SK-N-SH (cell line): Measurements from ENCODE around the gene GHRHR. TPM values are rescaled to one million over a fixed set of nuclear protein-coding genes. Genes with fewer than 3 reads are reported as not detected.

ENCODE experiments used
- CTCF ChIA-PET: fragments of 300-600, 350-600 bp; formaldehyde crosslinking; extraction: SDS; loops from one replicate; lab custom pipeline; 2021; lab: Yijun Ruan, JAX
- POLR2A ChIA-PET: fragments of 350-600 bp; sonication (Branson Sonifier 250); formaldehyde crosslinking; extraction: SDS; loops from one replicate; lab custom pipeline; 2020; ENCODE audit warnings: antibody characterized with exemption, inconsistent platforms; lab: Yijun Ruan, JAX
- DNase-seq: peaks from one replicate; pipeline ENCODE4 v3.0.0; 2012
- H2AFZ ChIP-seq: fragments of 200-600 bp; sonication (generic); 2 replicates; pipeline ENCODE4 v1.8.1; 2016; ENCODE audit warnings: antibody characterized with exemption, mild to moderate bottlenecking, low read depth
- H3F3A ChIP-seq: fragments of 200-600 bp; sonication (generic); replicated peaks from 2 replicates; pipeline ENCODE3; 2016; ENCODE audit warnings: antibody characterized with exemption, mild to moderate bottlenecking; ENCODE audit not compliant: insufficient read depth
- H3K27ac ChIP-seq, 2 experiments: fragments of 200-500 bp in 1 of 2; fragments of 200-600 bp in 1 of 2; sonication (Bioruptor generic) in 1 of 2; sonication (generic), shearing (Covaris generic) in 1 of 2; 2 replicates each; pipeline versions ENCODE4 v1.5.1 to v1.6.1; 2014 to 2016; ENCODE audit warnings: low read depth in 2 of 2, inconsistent platforms in 1 of 2, low read length in 1 of 2, mild to moderate bottlenecking in 1 of 2, mixed read lengths in 1 of 2
- H3K27me3 ChIP-seq: fragments of 200-600 bp; sonication (generic), shearing (Covaris generic); 2 replicates; pipeline ENCODE4 v1.6.1; 2016; ENCODE audit warnings: mixed run types; ENCODE audit not compliant: insufficient read depth
- H3K36me3 ChIP-seq, 2 experiments: fragments of 200-500 bp in 1 of 2; fragments of 200-600 bp in 1 of 2; sonication (Bioruptor generic) in 1 of 2; sonication (generic) in 1 of 2; replicated peaks in 1 of 2; 2 replicates each; pipeline versions ENCODE3 to v1.5.1; 2014 to 2016; ENCODE audit warnings: low read length in 1 of 2, mild to moderate bottlenecking in 1 of 2; ENCODE audit not compliant: insufficient read depth in 2 of 2, control insufficient read depth in 1 of 2
- H3K4me1 ChIP-seq, 2 experiments: fragments of 200-500 bp in 1 of 2; fragments of 200-600 bp in 1 of 2; sonication (Bioruptor generic) in 1 of 2; sonication (generic), shearing (Covaris generic) in 1 of 2; 2 replicates each; pipeline versions ENCODE4 v1.5.1 to v1.6.1; 2014 to 2016; ENCODE audit warnings: low read depth in 1 of 2, low read length in 1 of 2, mixed run types in 1 of 2; ENCODE audit not compliant: insufficient read depth in 2 of 2, control insufficient read depth in 1 of 2
- H3K4me2 ChIP-seq: fragments of 200-600 bp; sonication (generic), shearing (Covaris generic); 2 replicates; pipeline ENCODE4 v1.6.1; 2017; ENCODE audit warnings: mixed run types
- H3K4me3 ChIP-seq, 2 experiments: fragments of 200-500 bp in 1 of 2; fragments of 200-600 bp in 1 of 2; sonication (Bioruptor generic) in 1 of 2; sonication (generic), shearing (Covaris generic) in 1 of 2; 2 replicates each; pipeline versions ENCODE4 v1.5.1 to v1.8.1; 2014 to 2016; ENCODE audit warnings: low read depth in 2 of 2, inconsistent platforms in 1 of 2, low read length in 1 of 2, mild to moderate bottlenecking in 1 of 2, mixed read lengths in 1 of 2, moderate library complexity in 1 of 2
- H3K79me2 ChIP-seq: fragments of 200-600 bp; sonication (generic); 2 replicates; pipeline ENCODE4 v1.8.1; 2017; ENCODE audit warnings: mild to moderate bottlenecking; ENCODE audit not compliant: insufficient read depth
- H3K9ac ChIP-seq: fragments of 200-600 bp; sonication (generic); 2 replicates; pipeline ENCODE4 v1.6.1; 2017; ENCODE audit warnings: mixed run types
- H3K9me2 ChIP-seq: fragments of 200-600 bp; sonication (generic); 2 replicates; pipeline ENCODE4 v1.6.1; 2017; ENCODE audit warnings: mixed run types
- H3K9me3 ChIP-seq: fragments of 200-600 bp; sonication (generic); 2 replicates; pipeline ENCODE4 v1.6.1; 2017; ENCODE audit warnings: mixed run types, mild to moderate bottlenecking, moderate library complexity
- H4K20me1 ChIP-seq: fragments of 200-600 bp; sonication (generic); 2 replicates; pipeline ENCODE4 v1.6.1; 2017; ENCODE audit warnings: mild to moderate bottlenecking, mixed run types; ENCODE audit not compliant: insufficient read depth
- ELF1 ChIP-seq: IDR thresholded peaks from 2 replicates; pipeline ENCODE4 v1.4.0; 2012
- EZH2phosphoT487 ChIP-seq: fragments of 200-600 bp; sonication (generic); IDR thresholded peaks from 2 replicates; pipeline ENCODE4 v1.6.1; 2017; ENCODE audit warnings: low read depth, mixed run types, mild to moderate bottlenecking, antibody characterized with exemption, moderate library complexity, borderline replicate concordance
- FOSL2 ChIP-seq: IDR thresholded peaks from 2 replicates; pipeline ENCODE4 v1.4.0; 2012; ENCODE audit warnings: low read depth, mild to moderate bottlenecking, moderate library complexity, borderline replicate concordance
- FOXJ3 ChIP-seq: sonication (generic); formaldehyde crosslinking; IDR thresholded peaks from 2 replicates; pipeline ENCODE4 v1.5.1; 2020; ENCODE audit warnings: mild to moderate bottlenecking, missing genetic modification reagents
- GABPA ChIP-seq: IDR thresholded peaks from 2 replicates; pipeline ENCODE4 v1.4.0; 2012; ENCODE audit warnings: low read depth, mild to moderate bottlenecking
- JUND ChIP-seq: IDR thresholded peaks from 2 replicates; pipeline ENCODE4 v1.4.0; 2012
- MEF2A ChIP-seq: IDR thresholded peaks from 2 replicates; pipeline ENCODE4 v1.4.0; 2012; ENCODE audit warnings: low read depth, borderline replicate concordance
- MXI1 ChIP-seq: IDR thresholded peaks from 2 replicates; pipeline ENCODE4 v1.6.1; 2012; ENCODE audit warnings: mild to moderate bottlenecking, low read depth, low read length, improper control_type of control experiment
- NFIC ChIP-seq: IDR thresholded peaks from 2 replicates; pipeline ENCODE4 v1.4.0; 2012; ENCODE audit warnings: borderline replicate concordance
- NRF1 ChIP-seq: IDR thresholded peaks from 2 replicates; pipeline ENCODE4 v1.6.1; 2012; ENCODE audit warnings: low read depth, mild to moderate bottlenecking, low read length
- RAD21 ChIP-seq: IDR thresholded peaks from 2 replicates; pipeline ENCODE4 v1.6.1; 2012; ENCODE audit warnings: mild to moderate bottlenecking, low read length
- TAF1 ChIP-seq: IDR thresholded peaks from 2 replicates; pipeline ENCODE4 v1.6.1; 2012; ENCODE audit warnings: low read depth, mild to moderate bottlenecking, low read length, moderate library complexity, borderline replicate concordance
- TEAD4 ChIP-seq: IDR thresholded peaks from 2 replicates; pipeline ENCODE4 v1.4.0; 2012; ENCODE audit warnings: mild to moderate bottlenecking, borderline replicate concordance; ENCODE audit not compliant: insufficient read depth
- ZBTB33 ChIP-seq: IDR thresholded peaks from 2 replicates; pipeline ENCODE4 v1.4.0; 2012; ENCODE audit warnings: low read depth, borderline replicate concordance
- WGBS: methylation state at CpG from one replicate; pipeline ENCODE4 v1.1.6; 2017; ENCODE audit warnings: low lambda C conversion rate; 5-methylcytosine and 5-hydroxymethylcytosine counted together
- polyA plus RNA-seq, 3 experiments: library from polyadenylated mRNA; depleted of rRNA; stranded (reverse); fragments of >200 nt; gene quantifications; 2 replicates each; pipeline ENCODE4 v1.2.3, GENCODE V29; 2012
- TF ChIP-seq, protein P1 (sequence below): fragments of 150-350 bp; IDR thresholded peaks from 2 replicates; pipeline ENCODE4 v1.6.1; 2017; ENCODE audit warnings: antibody characterized with exemption, low read length, low read depth, borderline replicate concordance
- TF ChIP-seq, protein P2 (sequence below): fragments of 150-350 bp; IDR thresholded peaks from 2 replicates; pipeline ENCODE4 v1.6.1; 2016; ENCODE audit warnings: mild to moderate bottlenecking, low read depth, low read length

GHRHR gene
- polyA plus RNA-seq, 1 of the 3 experiments (the other 2 are of a cell fraction) = not detected

- no peak overlapping the region for H3K9ac ChIP-seq
- H3F3A ChIP-seq = no peaks in the 10 kb centered on the region
- H3K4me3 ChIP-seq = no peak overlapping the region
- H3K27me3 ChIP-seq = no peaks in the 10 kb centered on the region
- H3K79me2 ChIP-seq = no peaks in the 10 kb centered on the region
- H4K20me1 ChIP-seq = no peaks in the 10 kb centered on the region
- ChIA-PET CTCF (interaction anchor here (1.8 to 31.8 kb wide), 10 partner anchors 8 to 195 kb away, joined by 4 to 1191 read pairs (median 78); partner anchors contain the start of gene ADCYAP1R1), POLR2A (interaction anchor here (4.4 kb wide), 1 partner anchor 136 kb away, joined by 35 read pairs; no protein-coding TSS in a partner anchor)
- no peaks in the 10 kb centered on the region for H3K9me2 ChIP-seq
- TF ChIP-seq, protein P1, sequence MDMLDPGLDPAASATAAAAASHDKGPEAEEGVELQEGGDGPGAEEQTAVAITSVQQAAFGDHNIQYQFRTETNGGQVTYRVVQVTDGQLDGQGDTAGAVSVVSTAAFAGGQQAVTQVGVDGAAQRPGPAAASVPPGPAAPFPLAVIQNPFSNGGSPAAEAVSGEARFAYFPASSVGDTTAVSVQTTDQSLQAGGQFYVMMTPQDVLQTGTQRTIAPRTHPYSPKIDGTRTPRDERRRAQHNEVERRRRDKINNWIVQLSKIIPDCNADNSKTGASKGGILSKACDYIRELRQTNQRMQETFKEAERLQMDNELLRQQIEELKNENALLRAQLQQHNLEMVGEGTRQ = no peak
- no peak for TF ChIP-seq ELF1
- TF ChIP-seq EZH2phosphoT487 = no peak
- no peak for TF ChIP-seq ZBTB33
- no peak for TF ChIP-seq RAD21
- TF ChIP-seq, protein P2, sequence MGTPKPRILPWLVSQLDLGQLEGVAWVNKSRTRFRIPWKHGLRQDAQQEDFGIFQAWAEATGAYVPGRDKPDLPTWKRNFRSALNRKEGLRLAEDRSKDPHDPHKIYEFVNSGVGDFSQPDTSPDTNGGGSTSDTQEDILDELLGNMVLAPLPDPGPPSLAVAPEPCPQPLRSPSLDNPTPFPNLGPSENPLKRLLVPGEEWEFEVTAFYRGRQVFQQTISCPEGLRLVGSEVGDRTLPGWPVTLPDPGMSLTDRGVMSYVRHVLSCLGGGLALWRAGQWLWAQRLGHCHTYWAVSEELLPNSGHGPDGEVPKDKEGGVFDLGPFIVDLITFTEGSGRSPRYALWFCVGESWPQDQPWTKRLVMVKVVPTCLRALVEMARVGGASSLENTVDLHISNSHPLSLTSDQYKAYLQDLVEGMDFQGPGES = no peak
- no peak for TF ChIP-seq TAF1
- no peak for TF ChIP-seq NRF1
- TF ChIP-seq TEAD4 = no peak
- TF ChIP-seq GABPA = no peak
- no peak for TF ChIP-seq JUND
- no peak for TF ChIP-seq NFIC
- TF ChIP-seq MEF2A = no peak
- TF ChIP-seq FOXJ3 = no peak
- no peak for TF ChIP-seq FOSL2
- TF ChIP-seq MXI1 = no peak
- WGBS = 67% methylated on average over 8 of the region's 8 CpGs
- no peak overlapping the region for H2AFZ ChIP-seq
- no peak overlapping the region for H3K4me2 ChIP-seq
- no peak for DNase-seq
- H3K36me3 ChIP-seq = no peaks in the 10 kb centered on the region
- H3K27ac ChIP-seq = no peak overlapping the region
- H3K4me1 ChIP-seq = peaks cover 0 to 11% of the 10 kb centered on the region in 2 experiments; a peak in 1 of 4 replicates
- no peaks in the 10 kb centered on the region for H3K9me3 ChIP-seq
These were observed 22.6 kb downstream of the GHRHR start for GRCh38 chr7:30986331-30986730.
